Common myeloid progenitor, CD34-positive (primary cell): ENCODE results near the gene EPHX1.

Experiments used
- CTCF ChIA-PET: fragments of 350-600 bp; sonication (Branson Sonifier 250); formaldehyde crosslinking; loops from one replicate; lab custom pipeline; 2021; ENCODE audit warnings: antibody characterized with exemption; lab: Charles Lee
- POLR2A ChIA-PET: fragments of 350-600 bp; sonication (Branson Sonifier 250); formaldehyde crosslinking; loops from one replicate; lab custom pipeline; 2021; ENCODE audit warnings: antibody characterized with exemption; lab: Charles Lee
- DNase-seq, 3 donors: peaks; one replicate each; pipeline versions ENCODE4 v3.0.0 to v3.0.0-alpha.2; 2013
- H3K27ac ChIP-seq, 2 experiments: 1 replicate in 1 of 2; 2 replicates in 1 of 2; pipeline ENCODE4 v1.7.0; 2013; ENCODE audit warnings: inconsistent platforms in 2 of 2, low read length in 2 of 2, mild to moderate bottlenecking in 2 of 2, low read depth in 1 of 2, moderate library complexity in 1 of 2; ENCODE audit not compliant: severe bottlenecking in 2 of 2, insufficient read depth in 1 of 2, poor library complexity in 1 of 2
- H3K27me3 ChIP-seq, 5 experiments: replicated peaks in 2 of 5; 1 replicate in 3 of 5; 2 replicates in 2 of 5; pipeline versions ENCODE4 v1.6.1 to v1.7.0; 2013; ENCODE audit warnings: low read length in 4 of 5, mild to moderate bottlenecking in 2 of 5, moderate library complexity in 2 of 5, inconsistent platforms in 1 of 5; ENCODE audit not compliant: insufficient read depth in 5 of 5, control insufficient read depth in 4 of 5
- H3K36me3 ChIP-seq, 4 experiments: 1 replicate in 2 of 4; 2 replicates in 2 of 4; pipeline versions ENCODE4 v1.6.1 to v1.7.0; 2013; ENCODE audit warnings: low read length in 3 of 4, control low read depth in 1 of 4, mild to moderate bottlenecking in 1 of 4; ENCODE audit not compliant: control insufficient read depth in 4 of 4, insufficient read depth in 4 of 4
- H3K4me1 ChIP-seq, 4 experiments: 1 replicate in 3 of 4; 2 replicates in 1 of 4; pipeline versions ENCODE4 v1.6.1 to v1.7.1; 2013; ENCODE audit warnings: low read length in 3 of 4, mild to moderate bottlenecking in 3 of 4, control low read depth in 1 of 4, inconsistent platforms in 1 of 4, moderate library complexity in 1 of 4; ENCODE audit not compliant: control insufficient read depth in 4 of 4, insufficient read depth in 4 of 4; ENCODE audit errors: control extremely low read depth in 1 of 4
- H3K4me3 ChIP-seq, 7 experiments: 1 replicate in 4 of 7; 2 replicates in 3 of 7; pipeline versions ENCODE4 v1.5.1 to v1.7.0; 2013; ENCODE audit warnings: mild to moderate bottlenecking in 7 of 7, low read length in 6 of 7, moderate library complexity in 6 of 7, inconsistent platforms in 2 of 7, low read depth in 2 of 7, control low read depth in 1 of 7; ENCODE audit not compliant: insufficient read depth in 4 of 7, control insufficient read depth in 1 of 7; ENCODE audit errors: extremely low read depth in 1 of 7
- H3K9me3 ChIP-seq, 5 experiments: 1 replicate in 4 of 5; 2 replicates in 1 of 5; pipeline versions ENCODE4 v1.6.1 to v1.7.1; 2013; ENCODE audit warnings: low read length in 4 of 5, mild to moderate bottlenecking in 2 of 5, inconsistent platforms in 1 of 5, low read depth in 1 of 5, moderate library complexity in 1 of 5; ENCODE audit not compliant: control insufficient read depth in 4 of 5, insufficient read depth in 2 of 5; ENCODE audit errors: control extremely low read depth in 1 of 5
- WGBS: methylation state at CpG from one replicate; pipeline ENCODE4 v1.1.5; 2013; ENCODE audit not compliant: insufficient coverage; 5-methylcytosine and 5-hydroxymethylcytosine counted together

Gene EPHX1

GRCh38 chr1:225765982-225766674 is 43.8 kb upstream of the EPHX1 start:
- no peak overlapping the region for H3K27ac ChIP-seq
- no peak overlapping the region for H3K4me3 ChIP-seq
- CTCF ChIA-PET = no interaction called here
- no peaks in the 10 kb centered on the region for H3K9me3 ChIP-seq
- H3K36me3 ChIP-seq = no peaks in the 10 kb centered on the region
- DNase-seq = no peak
- POLR2A ChIA-PET = no interaction called here
- H3K27me3 ChIP-seq = no peaks in the 10 kb centered on the region
- WGBS = 98% methylated on average over 5 of the region's 6 CpGs
- H3K4me1 ChIP-seq = peaks cover 0 to 2% (median 0%) of the 10 kb centered on the region in 4 experiments

DNA sequence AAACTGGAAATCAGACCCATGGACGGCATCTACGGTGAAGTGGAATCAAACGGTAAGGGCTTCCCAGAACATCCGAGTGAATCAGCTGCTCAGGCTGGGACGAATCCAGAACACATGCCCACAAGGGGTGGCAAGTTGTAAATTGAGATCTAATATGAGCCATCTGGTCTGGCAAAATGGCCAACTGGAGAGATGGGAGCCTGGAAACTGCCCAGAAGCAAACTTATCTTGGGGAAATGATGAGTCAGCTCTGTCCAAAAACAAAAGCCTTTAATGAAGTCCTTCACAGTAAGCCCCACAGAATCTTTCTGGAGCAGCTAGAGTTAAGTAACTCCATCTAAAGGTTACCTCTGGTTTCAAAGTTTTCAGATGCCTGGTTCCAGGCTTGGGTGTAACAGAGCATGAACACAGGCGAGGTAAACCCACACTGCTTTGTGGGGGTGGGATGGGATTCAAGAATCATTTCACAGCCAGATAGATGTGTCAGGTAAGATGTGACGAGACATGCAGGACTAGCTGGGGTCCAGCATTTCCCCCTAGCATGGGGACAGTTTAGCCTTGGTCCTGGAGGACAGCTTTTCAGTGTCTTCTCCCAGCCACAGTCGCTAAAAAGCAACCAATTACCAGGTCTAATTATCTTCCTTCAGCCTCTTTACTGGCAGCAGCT is 42.8 kb upstream of the EPHX1 start:
- H3K9me3 ChIP-seq = no peaks in the 10 kb centered on the region
- WGBS = 100% methylated on average over 8 of the region's 8 CpGs
- peaks cover 0 to 4% (median 1%) of the 10 kb centered on the region in 4 experiments for H3K4me1 ChIP-seq
- H3K27ac ChIP-seq = no peak overlapping the region
- H3K36me3 ChIP-seq = no peaks in the 10 kb centered on the region
- no peak overlapping the region for H3K4me3 ChIP-seq
- no peaks in the 10 kb centered on the region for H3K27me3 ChIP-seq
- DNase-seq = no peak
- ChIA-PET CTCF (interaction anchor here (0.5 to 4.5 kb wide), 6 partner anchors 13 to 768 kb away, joined by 3 to 25 read pairs (median 3); no protein-coding TSS in a partner anchor), POLR2A (interaction anchor here (0.6 kb wide), 1 partner anchor 258 kb away, joined by 3 read pairs; no protein-coding TSS in a partner anchor)

GRCh38 chr1:225767634-225768540 is 42.0 kb upstream of the EPHX1 start:
- 92% methylated on average over 15 of the region's 17 CpGs for WGBS
- ChIA-PET CTCF (interaction anchor here (0.6 to 4.5 kb wide), 6 partner anchors 10 to 292 kb away, joined by 3 to 25 read pairs (median 4); partner anchors contain the start of gene SRP9), POLR2A (interaction anchor here (0.6 kb wide), 1 partner anchor 259 kb away, joined by 3 read pairs; no protein-coding TSS in a partner anchor)
- H3K27me3 ChIP-seq = no peaks in the 10 kb centered on the region
- H3K4me3 ChIP-seq = no peak overlapping the region
- peaks cover 0 to 7% (median 1%) of the 10 kb centered on the region in 4 experiments for H3K4me1 ChIP-seq
- no peak overlapping the region for H3K27ac ChIP-seq
- DNase-seq = no peak
- H3K9me3 ChIP-seq = no peaks in the 10 kb centered on the region
- no peaks in the 10 kb centered on the region for H3K36me3 ChIP-seq

DNA sequence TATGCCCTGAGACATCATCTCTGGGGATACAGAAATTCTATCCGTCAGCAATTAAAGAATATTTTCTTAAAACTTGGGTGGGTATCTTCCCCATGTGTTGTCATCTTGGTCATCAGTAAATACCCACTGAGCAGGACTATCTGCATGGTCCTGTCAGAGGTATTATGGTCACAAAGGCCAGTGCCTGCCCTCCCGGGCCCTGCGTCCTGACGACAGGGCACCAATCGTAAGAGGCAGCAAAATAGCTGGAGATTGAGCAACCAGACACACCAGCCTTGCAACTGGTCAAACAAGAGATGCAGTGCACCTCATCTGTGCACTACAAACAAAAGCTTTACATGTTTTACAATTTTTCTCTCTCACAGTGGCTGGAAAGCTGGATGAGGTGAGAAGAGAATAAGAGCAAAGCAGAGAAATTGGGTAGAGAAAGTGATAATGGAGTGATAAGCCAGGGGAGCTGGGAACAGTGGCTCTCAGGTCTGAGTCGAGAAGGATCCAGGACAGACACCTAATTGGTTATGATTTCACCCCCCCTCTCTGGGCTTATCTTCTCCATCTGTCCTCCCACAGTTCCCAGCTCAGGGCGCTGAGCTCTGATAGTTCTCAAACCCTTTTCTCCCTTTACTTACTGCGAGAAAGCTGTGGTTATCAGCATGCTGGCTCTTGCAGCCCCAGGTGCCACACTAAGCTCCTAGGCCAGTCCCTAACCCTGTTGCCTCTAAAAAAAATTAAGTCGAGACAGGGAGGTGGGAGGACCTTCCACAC is 41.1 kb upstream of the EPHX1 start:
- DNase-seq = no peak
- Histone ChIP-seq H3K27ac (peak overlapping the region in 1 of 2 experiments; percentile 29), H3K4me3 (no peak overlapping the region), H3K27me3 (no peaks in the 10 kb centered on the region), H3K36me3 (no peaks in the 10 kb centered on the region), H3K4me1 (peaks cover 0 to 7% (median 1%) of the 10 kb centered on the region in 4 experiments), H3K9me3 (no peaks in the 10 kb centered on the region)
- ChIA-PET CTCF (interaction anchor here (0.6 to 4.5 kb wide), 4 partner anchors 9 to 328 kb away, joined by 3 to 25 read pairs (median 6); partner anchors contain the start of gene SRP9), POLR2A (no interaction called here)
- WGBS = 99% methylated on average over 8 of the region's 9 CpGs

GRCh38 chr1:225769687-225770086 is 40.2 kb upstream of the EPHX1 start:
- no peak overlapping the region for H3K4me3 ChIP-seq
- WGBS = 100% methylated on average over 2 of the region's 5 CpGs
- POLR2A ChIA-PET = no interaction called here
- H3K27ac ChIP-seq = peak overlapping the region in 1 of 2 experiments; percentile 29
- DNase-seq = no peak
- peaks cover 0 to 7% (median 0%) of the 10 kb centered on the region in 4 experiments for H3K4me1 ChIP-seq
- CTCF ChIA-PET = interaction anchor here (1.4 to 4.5 kb wide), 3 partner anchors 213 to 329 kb away, joined by 4 to 25 read pairs (median 4); no protein-coding TSS in a partner anchor
- no peaks in the 10 kb centered on the region for H3K27me3 ChIP-seq
- no peaks in the 10 kb centered on the region for H3K36me3 ChIP-seq
- no peaks in the 10 kb centered on the region for H3K9me3 ChIP-seq

- WGBS = 96% methylated on average over 9 of the region's 11 CpGs
- no peaks in the 10 kb centered on the region for H3K36me3 ChIP-seq
- ChIA-PET POLR2A (no interaction called here), CTCF (interaction anchor here (1.0 to 4.5 kb wide), 3 partner anchors 214 to 298 kb away, joined by 3 to 25 read pairs (median 4); no protein-coding TSS in a partner anchor)
- no peak overlapping the region for H3K27ac ChIP-seq
- no peaks in the 10 kb centered on the region for H3K27me3 ChIP-seq
- no peak overlapping the region for H3K4me3 ChIP-seq
- H3K9me3 ChIP-seq = no peaks in the 10 kb centered on the region
- H3K4me1 ChIP-seq = peaks cover 0 to 7% (median 0%) of the 10 kb centered on the region in 4 experiments
- no peak for DNase-seq
These were observed 39.2 kb upstream of the EPHX1 start for GRCh38 chr1:225770561-225771248.
